ENCODE data around the gene PRRC2A. TPM values are rescaled to one million over a fixed set of nuclear protein-coding genes. Genes with fewer than 3 reads are reported as not detected.
A peak's percentile ranks its signal among the peaks of the same experiment; 100 is the strongest.

Gene PRRC2A
- total and polyA plus RNA-seq, 8 donors = 49.4 to 125 (median 93.7) TPM

DNA sequence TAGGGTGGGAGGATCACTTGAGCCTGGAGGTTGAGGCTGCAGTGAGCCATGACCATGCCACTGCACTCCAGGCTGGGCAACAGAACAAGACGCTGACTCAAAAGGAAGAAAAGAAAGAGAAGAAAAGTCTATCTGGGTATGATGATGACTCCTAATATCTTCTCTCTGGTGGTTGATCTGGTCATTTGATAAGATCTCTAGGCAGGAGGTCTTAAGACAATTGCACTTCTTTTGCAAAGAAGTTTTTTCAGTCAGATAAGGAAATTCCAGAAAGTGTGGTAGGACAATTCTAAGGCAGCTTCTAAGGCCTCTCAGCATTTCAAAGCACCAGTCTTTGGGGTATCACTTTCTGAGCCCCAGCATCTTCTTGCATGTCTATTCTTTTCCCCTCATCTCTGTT, 13.2 kb upstream of the PRRC2A start:
- 76 to 89% (median 85%) methylated on average over 1 of the region's 1 CpG for WGBS, 5 donors
- no peaks in the 10 kb centered on the region for H3K9me3 ChIP-seq
- H3K4me1 ChIP-seq = no peaks in the 10 kb centered on the region
- TF ChIP-seq POLR2A (IDR thresholded peaks at IDR 0.05) (no peak), CTCF (IDR thresholded peaks at IDR 0.05) (no peak), POLR2AphosphoS5 (IDR thresholded peaks at IDR 0.05) (no peak), EP300 (IDR thresholded peaks at IDR 0.05) (no peak)
- H3K27ac ChIP-seq = no peak overlapping the region
- H3K36me3 ChIP-seq = no peaks in the 10 kb centered on the region
- DNase-seq = no peak
- no peak overlapping the region for H3K4me3 ChIP-seq
- intact Hi-C loops (cut with DNase I; ENCODE audit: low total_unique reads) = no loop called here
- H3K27me3 ChIP-seq = no peaks in the 10 kb centered on the region

DNA sequence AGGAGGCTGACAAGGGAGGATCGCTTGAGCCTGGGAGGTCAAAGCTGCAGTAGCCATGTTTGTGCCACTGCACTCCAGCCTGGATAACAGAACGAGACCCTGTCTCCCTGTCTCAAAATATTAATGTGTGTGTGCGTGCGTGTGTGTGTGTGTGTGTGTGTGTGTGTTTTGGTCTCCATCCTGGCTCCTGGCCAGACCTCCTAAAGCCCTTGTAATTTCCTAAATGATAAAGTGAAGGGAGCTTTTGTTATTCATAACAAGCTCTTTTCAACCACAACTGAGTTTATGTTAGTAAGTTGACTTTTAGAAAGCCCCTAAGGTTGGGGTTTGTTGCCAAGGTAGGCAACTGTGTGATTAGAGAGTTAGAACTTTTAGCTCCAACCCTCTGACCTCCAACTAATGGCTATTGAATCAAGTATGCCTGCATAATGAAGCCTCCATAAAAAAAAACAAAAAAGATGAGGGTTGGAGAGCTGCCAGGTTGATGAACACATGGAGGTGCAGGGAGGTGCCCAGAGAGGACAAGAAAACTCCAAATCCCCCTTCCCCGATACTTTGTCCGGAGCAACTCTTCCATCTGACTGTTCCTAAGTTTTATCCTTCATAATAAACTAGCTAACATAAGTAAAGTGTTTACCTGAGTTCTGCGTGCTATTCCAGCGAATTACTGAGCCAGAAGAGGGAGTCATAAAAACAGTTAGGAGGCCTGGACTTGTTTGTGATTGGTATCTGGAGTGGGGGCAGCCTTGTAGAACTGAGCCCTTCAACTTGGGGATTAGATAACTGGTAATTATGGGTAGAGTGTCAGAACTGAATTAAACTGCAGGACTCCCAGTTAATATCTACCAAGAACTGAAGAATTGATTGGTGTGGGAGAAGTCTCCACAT, 10.8 kb upstream of the PRRC2A start:
- TF ChIP-seq CTCF (IDR thresholded peaks at IDR 0.05) = no peak
- Histone ChIP-seq H3K27me3 (no peaks in the 10 kb centered on the region), H3K36me3 (no peaks in the 10 kb centered on the region), H3K4me1 (no peaks in the 10 kb centered on the region), H3K4me3 (no peak overlapping the region), H3K27ac (no peak overlapping the region), H3K9me3 (no peaks in the 10 kb centered on the region)
- WGBS, 5 donors = 54 to 69% (median 57%) methylated on average over 5 to 8 of the region's 8 CpGs
- intact Hi-C loops (cut with DNase I; ENCODE audit: low total_unique reads) = no loop called here
- no peak for DNase-seq

DNA sequence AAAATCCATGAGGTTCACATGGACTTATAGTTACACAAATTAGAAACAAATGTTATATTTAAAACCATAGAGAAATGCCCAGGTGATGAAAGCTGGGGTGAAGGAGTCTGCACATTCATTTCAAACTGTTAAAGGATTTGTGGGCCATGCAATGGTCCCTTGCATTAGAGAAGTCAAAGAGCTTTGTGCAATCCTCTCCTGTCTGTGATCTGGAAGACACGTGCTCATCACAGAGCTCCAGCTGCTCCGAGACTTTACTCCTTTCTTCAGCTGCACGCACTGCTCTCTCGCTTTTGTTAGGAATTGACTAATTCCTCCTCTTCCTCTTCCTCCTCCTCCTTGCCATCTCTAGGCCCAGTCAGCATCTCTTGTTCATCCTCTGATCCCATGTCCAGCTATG, 9.5 kb upstream of the PRRC2A start:
- Histone ChIP-seq H3K36me3 (no peaks in the 10 kb centered on the region), H3K4me1 (no peaks in the 10 kb centered on the region), H3K9me3 (no peaks in the 10 kb centered on the region), H3K27me3 (no peaks in the 10 kb centered on the region), H3K27ac (no peak overlapping the region), H3K4me3 (no peak overlapping the region)
- DNase-seq = no peak
- no peak for TF ChIP-seq POLR2AphosphoS5 (IDR thresholded peaks at IDR 0.05)
- TF ChIP-seq EP300 (IDR thresholded peaks at IDR 0.05) = no peak
- TF ChIP-seq CTCF (IDR thresholded peaks at IDR 0.05) = no peak
- intact Hi-C loops (cut with DNase I; ENCODE audit: low total_unique reads) = no loop called here
- WGBS, 5 donors = 77 to 94% (median 86%) methylated on average over 4 of the region's 4 CpGs

DNA sequence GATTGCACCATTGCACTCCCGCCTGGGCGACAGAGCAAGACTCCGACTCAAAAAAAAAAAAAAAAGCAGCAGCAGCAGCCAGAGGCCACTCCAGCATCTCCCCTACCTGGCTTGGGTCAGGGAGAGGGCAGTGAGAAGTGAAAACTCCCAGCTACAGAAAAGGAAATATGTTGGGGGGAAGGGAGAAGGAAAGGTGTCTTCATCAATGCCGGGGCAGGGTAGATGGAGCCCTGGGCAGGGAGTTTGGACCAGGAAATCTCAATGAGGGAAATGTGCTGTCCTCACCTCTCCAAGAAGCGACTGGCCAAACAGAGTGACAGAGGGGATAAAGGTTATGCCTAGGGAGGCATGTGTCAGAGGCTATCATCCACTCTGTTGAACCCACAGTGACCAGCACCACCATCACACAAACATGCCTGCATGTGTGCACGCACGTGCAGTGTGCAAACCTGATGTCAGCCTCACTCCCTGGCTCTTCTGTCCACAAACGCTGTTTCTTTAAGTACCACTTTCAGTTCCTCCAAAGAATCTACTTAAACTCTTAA, 6.4 kb upstream of the PRRC2A start:
- TF ChIP-seq EP300 (IDR thresholded peaks at IDR 0.05) = no peak
- no peak for TF ChIP-seq CTCF (IDR thresholded peaks at IDR 0.05)
- TF ChIP-seq POLR2A (IDR thresholded peaks at IDR 0.05) = no peak
- TF ChIP-seq POLR2AphosphoS5 (IDR thresholded peaks at IDR 0.05) = no peak
- WGBS, 5 donors = 65 to 82% (median 77%) methylated on average over 7 to 8 of the region's 8 CpGs
- H3K27me3 ChIP-seq = no peaks in the 10 kb centered on the region
- H3K9me3 ChIP-seq = no peaks in the 10 kb centered on the region
- H3K4me3 ChIP-seq = no peak overlapping the region
- H3K36me3 ChIP-seq = no peaks in the 10 kb centered on the region
- intact Hi-C loops (cut with DNase I; ENCODE audit: low total_unique reads) = no loop called here
- no peak for DNase-seq
- peaks cover 0 to under 1% (median 0%) of the 10 kb centered on the region in 4 donors for H3K4me1 ChIP-seq
- H3K27ac ChIP-seq = peak overlapping the region in 2 of 5 donors; percentile 43 to 67
